ENCODE results near the gene TADA3. TPM values are rescaled to one million over a fixed set of nuclear protein-coding genes. Genes with fewer than 3 reads are reported as not detected.

Gene TADA3
- total RNA-seq, 4 donors from 2014 or later = 53.7 to 504 (median 92.0) TPM

GRCh38 chr3:9783954-9784353 is 8.3 kb downstream of the TADA3 start:
- H3K4me1 ChIP-seq = peaks cover 0 to 14% (median 5%) of the 10 kb centered on the region in 4 donors
- no peak for TF ChIP-seq POLR2A (IDR thresholded peaks at IDR 0.05)
- TF ChIP-seq, protein P1, sequence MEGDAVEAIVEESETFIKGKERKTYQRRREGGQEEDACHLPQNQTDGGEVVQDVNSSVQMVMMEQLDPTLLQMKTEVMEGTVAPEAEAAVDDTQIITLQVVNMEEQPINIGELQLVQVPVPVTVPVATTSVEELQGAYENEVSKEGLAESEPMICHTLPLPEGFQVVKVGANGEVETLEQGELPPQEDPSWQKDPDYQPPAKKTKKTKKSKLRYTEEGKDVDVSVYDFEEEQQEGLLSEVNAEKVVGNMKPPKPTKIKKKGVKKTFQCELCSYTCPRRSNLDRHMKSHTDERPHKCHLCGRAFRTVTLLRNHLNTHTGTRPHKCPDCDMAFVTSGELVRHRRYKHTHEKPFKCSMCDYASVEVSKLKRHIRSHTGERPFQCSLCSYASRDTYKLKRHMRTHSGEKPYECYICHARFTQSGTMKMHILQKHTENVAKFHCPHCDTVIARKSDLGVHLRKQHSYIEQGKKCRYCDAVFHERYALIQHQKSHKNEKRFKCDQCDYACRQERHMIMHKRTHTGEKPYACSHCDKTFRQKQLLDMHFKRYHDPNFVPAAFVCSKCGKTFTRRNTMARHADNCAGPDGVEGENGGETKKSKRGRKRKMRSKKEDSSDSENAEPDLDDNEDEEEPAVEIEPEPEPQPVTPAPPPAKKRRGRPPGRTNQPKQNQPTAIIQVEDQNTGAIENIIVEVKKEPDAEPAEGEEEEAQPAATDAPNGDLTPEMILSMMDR (IDR thresholded peaks at IDR 0.05) = no peak
- TF ChIP-seq POLR2AphosphoS5 (IDR thresholded peaks at IDR 0.05) = no peak
- H3K9me3 ChIP-seq = no peaks in the 10 kb centered on the region
- no peaks in the 10 kb centered on the region for H3K27me3 ChIP-seq
- no peak for DNase-seq
- no peak overlapping the region for H3K27ac ChIP-seq
- in situ Hi-C loops (cut with MboI; ENCODE audit: low pct_ligation_motif_present in 1 of 4, low pct_unique_long_range_greater_than_20kb in 1 of 4, low sequenced_read_pairs in 3 of 4) = no loop called here
- 93% methylated on average over 13 of the region's 14 CpGs; no CpG with 5 or more reads in 1 of the 2 donors for WGBS, 2 donors (ENCODE audit: low coverage in 1 of 2)
- intact Hi-C loops (cut with DNase I; ENCODE audit: low total_unique reads) = no loop called here
- no peak overlapping the region for H3K4me3 ChIP-seq
- H3K36me3 ChIP-seq = peaks cover 0 to 57% (median 27%) of the 10 kb centered on the region in 4 donors

- peaks cover 0 to 23% (median 9%) of the 10 kb centered on the region in 4 donors for H3K4me1 ChIP-seq
- no peaks in the 10 kb centered on the region for H3K27me3 ChIP-seq
- H3K4me3 ChIP-seq = no peak overlapping the region
- 29 to 44% methylated on average over 2 to 3 of the region's 3 CpGs for WGBS, 2 donors (ENCODE audit: low coverage in 1 of 2)
- TF ChIP-seq POLR2AphosphoS5 (IDR thresholded peaks at IDR 0.05) = no peak
- no peak for DNase-seq
- in situ Hi-C loops (cut with MboI; ENCODE audit: low pct_ligation_motif_present in 1 of 4, low pct_unique_long_range_greater_than_20kb in 1 of 4, low sequenced_read_pairs in 3 of 4) (no loop called here), intact Hi-C loops (cut with DNase I; ENCODE audit: low total_unique reads) (no loop called here)
- no peak overlapping the region for H3K27ac ChIP-seq
- H3K36me3 ChIP-seq = peaks cover 0 to 54% (median 24%) of the 10 kb centered on the region in 4 donors
- H3K9me3 ChIP-seq = no peaks in the 10 kb centered on the region
Observed at GRCh38 chr3:9782770-9783169, 9.5 kb downstream of the TADA3 start.

DNA sequence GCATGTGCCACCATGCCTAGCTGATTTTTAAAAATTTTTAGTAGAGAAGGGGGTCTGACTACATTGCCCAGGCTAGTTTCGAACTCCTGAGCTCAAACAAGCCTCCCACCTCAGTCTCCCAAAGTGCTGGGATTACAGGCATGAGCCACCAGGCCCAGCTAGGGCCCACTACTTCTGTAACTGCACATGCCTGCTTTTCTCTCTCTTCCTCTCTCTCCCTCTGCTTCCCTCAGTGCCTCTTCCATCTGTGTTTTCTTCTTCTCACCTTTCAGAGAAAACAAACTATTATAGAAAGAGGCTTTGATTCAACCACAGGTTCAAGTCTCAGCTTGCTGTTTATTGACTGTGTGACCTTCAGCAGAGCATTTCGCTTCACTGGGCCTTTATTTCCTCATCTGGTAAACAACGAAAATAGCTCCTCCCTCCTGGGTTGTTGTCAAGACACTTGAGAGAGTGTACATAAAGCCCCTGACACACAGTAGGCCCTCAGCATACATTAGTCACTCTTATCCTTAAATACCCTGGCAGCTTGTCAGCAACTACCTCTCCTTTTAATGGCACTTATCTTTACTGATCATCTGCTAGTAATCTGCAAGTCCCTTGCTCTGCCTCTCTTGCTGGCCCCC is 10.2 kb downstream of the TADA3 start:
- H3K27ac ChIP-seq = no peak overlapping the region
- no peaks in the 10 kb centered on the region for H3K9me3 ChIP-seq
- no peaks in the 10 kb centered on the region for H3K27me3 ChIP-seq
- in situ Hi-C loops (cut with MboI; ENCODE audit: low pct_ligation_motif_present in 1 of 4, low pct_unique_long_range_greater_than_20kb in 1 of 4, low sequenced_read_pairs in 3 of 4) = no loop called here
- intact Hi-C loops (cut with DNase I; ENCODE audit: low total_unique reads) = no loop called here
- TF ChIP-seq, protein P1 (IDR thresholded peaks at IDR 0.05) = no peak
- TF ChIP-seq POLR2A (IDR thresholded peaks at IDR 0.05) = no peak
- TF ChIP-seq EP300 (IDR thresholded peaks at IDR 0.05; ENCODE audit: low read depth) = no peak
- no peak for TF ChIP-seq POLR2AphosphoS5 (IDR thresholded peaks at IDR 0.05)
- WGBS, 2 donors (ENCODE audit: low coverage in 1 of 2) = 65 to 71% methylated on average over 3 of the region's 3 CpGs
- H3K4me3 ChIP-seq = no peak overlapping the region
- H3K4me1 ChIP-seq = peaks cover 0 to 23% (median 9%) of the 10 kb centered on the region in 4 donors
- no peak for DNase-seq
- H3K36me3 ChIP-seq = peaks cover 0 to 48% (median 20%) of the 10 kb centered on the region in 4 donors

GRCh38 chr3:9781551-9781950 is 10.7 kb downstream of the TADA3 start:
- H3K4me1 ChIP-seq = peaks cover 0 to 23% (median 9%) of the 10 kb centered on the region in 4 donors
- in situ Hi-C loops (cut with MboI; ENCODE audit: low pct_ligation_motif_present in 1 of 4, low pct_unique_long_range_greater_than_20kb in 1 of 4, low sequenced_read_pairs in 3 of 4) = no loop called here
- no peaks in the 10 kb centered on the region for H3K27me3 ChIP-seq
- intact Hi-C loops (cut with DNase I; ENCODE audit: low total_unique reads) = no loop called here
- no peak overlapping the region for H3K27ac ChIP-seq
- H3K4me3 ChIP-seq = no peak overlapping the region
- 79% methylated on average over 1 of the region's 1 CpG; no CpG with 5 or more reads in 1 of the 2 donors for WGBS, 2 donors (ENCODE audit: low coverage in 1 of 2)
- H3K9me3 ChIP-seq = no peaks in the 10 kb centered on the region
- TF ChIP-seq POLR2AphosphoS5 (IDR thresholded peaks at IDR 0.05) (no peak), EP300 (IDR thresholded peaks at IDR 0.05; ENCODE audit: low read depth) (no peak), POLR2A (IDR thresholded peaks at IDR 0.05) (no peak)
- TF ChIP-seq, protein P1 (IDR thresholded peaks at IDR 0.05) = no peak
- H3K36me3 ChIP-seq = peaks cover 0 to 42% (median 19%) of the 10 kb centered on the region in 4 donors
- no peak for DNase-seq
